ENCODE data around the gene FAM186B.

Gene FAM186B

DNA sequence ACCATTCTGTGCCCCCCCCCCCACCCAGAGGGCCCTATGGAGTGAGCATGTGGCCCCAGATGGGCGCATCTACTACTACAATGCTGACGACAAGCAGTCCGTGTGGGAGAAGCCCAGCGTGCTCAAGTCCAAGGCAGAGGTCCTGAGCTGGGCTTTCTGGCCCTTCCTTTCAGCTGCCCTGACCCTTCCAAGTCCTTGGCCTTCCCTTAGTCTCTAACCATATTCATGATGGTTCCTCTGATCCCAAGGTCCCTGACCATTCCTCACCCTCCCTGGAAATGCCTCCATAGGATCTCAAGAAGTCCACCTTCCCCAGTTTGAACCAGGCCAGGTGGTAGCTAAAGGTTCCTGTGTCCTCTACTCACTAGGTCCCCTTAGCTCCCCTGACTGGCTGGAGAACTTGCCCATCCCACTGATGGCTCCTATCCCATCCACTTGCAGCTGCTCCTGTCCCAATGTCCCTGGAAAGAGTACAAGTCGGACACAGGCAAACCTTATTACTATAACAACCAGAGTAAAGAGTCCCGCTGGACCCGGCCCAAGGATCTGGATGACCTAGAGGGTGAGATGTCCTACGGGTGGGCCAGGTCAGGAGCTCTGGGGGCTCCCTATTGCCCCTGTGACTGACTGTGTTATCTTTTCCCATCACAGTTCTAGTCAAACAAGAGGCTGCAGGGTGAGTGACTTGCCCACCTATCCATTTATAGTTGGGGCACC is 27.7 kb upstream of the FAM186B start:
- Histone ChIP-seq H3K4me3 (ENCODE audit: low read depth, low read length) (no peak overlapping the region), H3K36me3 (ENCODE audit: control insufficient read depth, insufficient read depth, low read length) (peaks cover 20% of the 10 kb centered on the region), H3K9me3 (ENCODE audit: control insufficient read depth, insufficient read depth, low read length) (no peaks in the 10 kb centered on the region), H3K9ac (ENCODE audit: low read depth, low read length) (no peak overlapping the region), H3K27me3 (ENCODE audit: control insufficient read depth, insufficient read depth, low read length) (no peaks in the 10 kb centered on the region), H3K4me1 (ENCODE audit: control insufficient read depth, insufficient read depth, low read length) (peaks cover 5% of the 10 kb centered on the region)

DNA sequence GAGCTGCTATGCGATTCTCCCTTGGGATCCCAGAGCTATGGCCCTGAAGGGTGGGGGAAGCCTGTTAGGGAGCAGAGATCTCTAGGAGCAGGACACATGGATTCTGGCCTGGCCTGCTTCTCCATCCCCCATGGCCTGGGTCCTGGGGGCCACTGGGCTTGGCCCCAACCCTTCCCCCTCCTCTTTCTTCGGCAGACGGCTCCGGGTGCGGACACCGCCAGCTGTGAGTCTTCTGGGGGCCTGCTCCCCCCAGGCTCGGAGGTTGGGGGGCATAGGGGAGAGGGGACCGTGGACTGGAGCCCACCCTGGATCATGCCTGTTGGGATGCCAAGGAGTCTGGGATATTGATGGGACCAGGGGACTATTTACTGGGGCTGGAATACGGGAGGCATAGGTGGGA is 27.0 kb upstream of the FAM186B start:
- Histone ChIP-seq H3K36me3 (ENCODE audit: control insufficient read depth, insufficient read depth, low read length) (peaks cover 20% of the 10 kb centered on the region), H3K4me3 (ENCODE audit: low read depth, low read length) (no peak overlapping the region), H3K9me3 (ENCODE audit: control insufficient read depth, insufficient read depth, low read length) (no peaks in the 10 kb centered on the region), H3K4me1 (ENCODE audit: control insufficient read depth, insufficient read depth, low read length) (peaks cover 4% of the 10 kb centered on the region), H3K27me3 (ENCODE audit: control insufficient read depth, insufficient read depth, low read length) (no peaks in the 10 kb centered on the region), H3K9ac (ENCODE audit: low read depth, low read length) (no peak overlapping the region)

DNA sequence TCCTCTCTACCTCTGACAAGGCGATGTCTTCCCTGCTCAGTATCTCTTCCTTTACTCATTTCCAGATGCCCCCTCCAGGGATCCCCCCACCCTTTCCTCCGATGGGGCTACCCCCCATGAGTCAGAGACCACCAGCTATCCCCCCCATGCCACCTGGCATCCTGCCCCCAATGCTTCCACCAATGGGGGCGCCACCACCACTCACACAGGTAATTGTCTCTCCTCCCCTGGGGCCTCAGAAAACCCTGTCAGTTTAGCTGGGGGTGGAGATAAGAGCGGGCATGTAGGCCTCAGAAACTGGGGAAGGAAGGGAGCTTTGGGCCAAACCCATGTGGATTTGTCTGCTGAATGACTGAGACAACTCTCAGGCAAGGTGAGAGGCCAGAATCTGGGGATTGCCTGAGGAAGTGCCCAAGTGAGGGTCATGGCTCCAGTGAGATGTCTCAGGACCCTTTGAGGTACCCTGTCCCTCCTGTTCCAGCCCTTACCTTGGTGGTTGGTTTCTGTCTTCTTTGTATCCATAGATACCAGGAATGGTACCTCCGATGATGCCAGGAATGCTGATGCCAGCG is 26.0 kb upstream of the FAM186B start:
- Histone ChIP-seq H3K4me3 (ENCODE audit: low read depth, low read length) (no peak overlapping the region), H3K9ac (ENCODE audit: low read depth, low read length) (no peak overlapping the region), H3K36me3 (ENCODE audit: control insufficient read depth, insufficient read depth, low read length) (peaks cover 20% of the 10 kb centered on the region), H3K4me1 (ENCODE audit: control insufficient read depth, insufficient read depth, low read length) (no peaks in the 10 kb centered on the region), H3K27me3 (ENCODE audit: control insufficient read depth, insufficient read depth, low read length) (no peaks in the 10 kb centered on the region), H3K9me3 (ENCODE audit: control insufficient read depth, insufficient read depth, low read length) (no peaks in the 10 kb centered on the region)

DNA sequence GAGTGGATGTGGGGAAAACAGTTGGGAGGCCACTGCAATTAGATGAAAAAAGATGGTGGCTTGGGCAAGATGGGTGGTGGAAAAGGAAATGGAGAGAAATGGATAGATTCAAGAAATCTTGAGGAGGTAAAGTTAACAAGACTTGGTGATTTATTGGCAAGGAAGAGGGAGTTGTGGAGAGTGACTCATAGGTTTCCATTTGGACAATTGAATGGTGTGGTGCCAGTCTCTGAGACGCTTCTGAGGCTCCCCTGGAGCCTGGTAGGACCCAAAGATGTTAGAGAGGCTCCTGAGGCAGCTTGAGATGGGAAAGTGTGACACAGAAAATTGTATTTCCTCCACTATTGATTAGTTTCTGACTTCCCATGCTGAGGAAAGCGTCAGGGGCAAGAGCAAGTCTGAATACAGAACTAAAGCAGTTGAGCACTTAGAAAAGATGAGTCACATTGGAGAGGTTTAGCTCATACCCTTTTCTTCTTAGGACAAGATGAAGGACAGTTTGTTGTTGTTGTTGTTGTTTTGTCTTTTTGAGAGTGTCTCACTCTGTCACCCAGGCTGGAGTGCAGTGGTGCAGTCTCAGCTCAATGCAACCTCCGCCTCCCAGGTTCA is 22.4 kb upstream of the FAM186B start:
- H3K9ac ChIP-seq (ENCODE audit: low read depth, low read length) = no peak overlapping the region
- H3K36me3 ChIP-seq (ENCODE audit: control insufficient read depth, insufficient read depth, low read length) = peaks cover 4% of the 10 kb centered on the region
- no peaks in the 10 kb centered on the region for H3K27me3 ChIP-seq (ENCODE audit: control insufficient read depth, insufficient read depth, low read length)
- peaks cover 3% of the 10 kb centered on the region for H3K4me1 ChIP-seq (ENCODE audit: control insufficient read depth, insufficient read depth, low read length)
- H3K9me3 ChIP-seq (ENCODE audit: control insufficient read depth, insufficient read depth, low read length) = no peaks in the 10 kb centered on the region
- H3K4me3 ChIP-seq (ENCODE audit: low read depth, low read length) = no peak overlapping the region

DNA sequence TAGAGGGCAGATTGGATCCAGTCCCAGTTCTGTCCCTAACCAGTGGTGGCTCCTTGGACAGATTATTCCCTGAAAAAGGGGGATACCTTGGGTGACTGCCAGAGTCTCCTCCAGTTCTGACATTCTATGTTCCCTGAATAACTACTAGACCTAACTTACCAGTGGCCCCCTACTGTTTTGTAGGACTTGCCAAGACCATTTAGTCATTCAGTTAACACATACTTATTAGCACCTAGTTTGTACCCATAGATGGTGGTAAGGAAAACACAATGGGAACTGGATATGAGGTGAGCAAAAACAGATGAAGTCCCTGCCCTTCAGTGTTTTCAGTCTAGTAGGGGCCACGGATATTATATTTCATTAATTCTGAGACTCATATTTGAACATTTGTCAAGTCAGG is 21.4 kb upstream of the FAM186B start:
- peaks cover 2% of the 10 kb centered on the region for H3K36me3 ChIP-seq (ENCODE audit: control insufficient read depth, insufficient read depth, low read length)
- H3K4me1 ChIP-seq (ENCODE audit: control insufficient read depth, insufficient read depth, low read length) = peaks cover 6% of the 10 kb centered on the region
- no peaks in the 10 kb centered on the region for H3K27me3 ChIP-seq (ENCODE audit: control insufficient read depth, insufficient read depth, low read length)
- H3K9me3 ChIP-seq (ENCODE audit: control insufficient read depth, insufficient read depth, low read length) = no peaks in the 10 kb centered on the region
- H3K4me3 ChIP-seq (ENCODE audit: low read depth, low read length) = no peak overlapping the region
- no peak overlapping the region for H3K9ac ChIP-seq (ENCODE audit: low read depth, low read length)

DNA sequence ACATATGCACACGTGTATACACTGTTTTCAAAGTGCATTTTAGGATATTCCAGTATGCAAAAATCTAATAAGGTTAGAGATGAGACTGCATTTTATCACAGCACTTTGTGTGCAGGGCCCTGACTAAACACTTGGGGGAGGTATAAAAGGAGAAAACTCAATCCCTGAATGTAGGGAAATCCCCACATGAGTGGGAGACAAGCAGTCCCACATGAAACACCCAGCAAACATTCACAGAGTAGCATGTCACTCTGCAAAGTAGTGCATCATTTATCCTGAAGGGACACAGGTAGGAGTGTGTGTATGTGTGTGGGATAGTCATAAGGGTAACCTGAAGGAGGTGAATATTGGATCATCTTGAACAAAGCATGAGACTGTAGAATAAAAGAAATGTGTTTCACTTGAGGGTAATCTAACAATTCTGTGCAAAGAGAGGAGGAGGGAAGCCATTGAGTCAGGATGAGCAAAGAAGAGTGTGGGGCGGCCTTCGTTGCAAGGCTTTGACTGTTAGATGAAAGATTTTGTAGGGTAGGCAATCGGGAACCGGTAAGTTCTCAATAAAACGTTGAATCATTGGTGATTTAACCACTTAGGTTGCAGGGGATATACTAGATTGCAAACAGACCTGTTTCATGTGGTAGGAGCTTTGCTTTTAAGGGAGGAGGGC is 20.9 kb upstream of the FAM186B start:
- peaks cover 10% of the 10 kb centered on the region for H3K4me1 ChIP-seq (ENCODE audit: control insufficient read depth, insufficient read depth, low read length)
- H3K9me3 ChIP-seq (ENCODE audit: control insufficient read depth, insufficient read depth, low read length) = no peaks in the 10 kb centered on the region
- no peak overlapping the region for H3K9ac ChIP-seq (ENCODE audit: low read depth, low read length)
- no peak overlapping the region for H3K4me3 ChIP-seq (ENCODE audit: low read depth, low read length)
- no peaks in the 10 kb centered on the region for H3K27me3 ChIP-seq (ENCODE audit: control insufficient read depth, insufficient read depth, low read length)
- no peaks in the 10 kb centered on the region for H3K36me3 ChIP-seq (ENCODE audit: control insufficient read depth, insufficient read depth, low read length)

DNA sequence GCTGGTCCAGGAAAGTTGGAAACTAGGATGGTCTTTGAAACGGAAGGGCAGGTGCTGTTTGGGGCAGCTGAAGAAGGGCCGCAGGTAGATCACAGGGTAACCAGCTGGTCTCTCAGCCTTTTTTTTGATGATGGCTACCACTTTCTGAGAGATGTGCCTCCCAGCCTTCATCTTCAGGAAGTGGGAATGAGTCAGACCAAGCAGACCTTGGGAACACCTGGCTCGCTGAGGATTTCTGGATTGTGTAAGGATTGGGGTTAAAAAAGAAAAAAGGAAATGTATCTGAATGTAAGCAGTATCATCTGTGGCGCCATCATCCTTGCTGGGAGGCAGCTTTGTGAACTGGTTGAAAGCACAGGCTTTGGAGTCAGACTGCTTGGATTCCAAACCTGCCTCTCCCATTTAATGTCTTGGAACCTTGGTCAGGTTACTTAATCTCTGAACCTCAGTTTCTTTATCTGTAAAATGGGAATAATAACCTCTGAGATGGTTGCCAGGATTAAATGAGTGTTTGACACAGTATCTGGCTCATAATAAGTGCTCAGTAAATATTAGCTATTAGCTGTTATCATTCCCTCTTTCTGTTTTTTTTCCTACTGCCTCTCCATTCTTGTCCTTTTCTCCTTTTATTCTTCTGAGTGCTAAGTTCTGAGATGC is 19.6 kb upstream of the FAM186B start:
- Histone ChIP-seq H3K4me1 (ENCODE audit: control insufficient read depth, insufficient read depth, low read length) (peaks cover 10% of the 10 kb centered on the region), H3K27me3 (ENCODE audit: control insufficient read depth, insufficient read depth, low read length) (no peaks in the 10 kb centered on the region)

DNA sequence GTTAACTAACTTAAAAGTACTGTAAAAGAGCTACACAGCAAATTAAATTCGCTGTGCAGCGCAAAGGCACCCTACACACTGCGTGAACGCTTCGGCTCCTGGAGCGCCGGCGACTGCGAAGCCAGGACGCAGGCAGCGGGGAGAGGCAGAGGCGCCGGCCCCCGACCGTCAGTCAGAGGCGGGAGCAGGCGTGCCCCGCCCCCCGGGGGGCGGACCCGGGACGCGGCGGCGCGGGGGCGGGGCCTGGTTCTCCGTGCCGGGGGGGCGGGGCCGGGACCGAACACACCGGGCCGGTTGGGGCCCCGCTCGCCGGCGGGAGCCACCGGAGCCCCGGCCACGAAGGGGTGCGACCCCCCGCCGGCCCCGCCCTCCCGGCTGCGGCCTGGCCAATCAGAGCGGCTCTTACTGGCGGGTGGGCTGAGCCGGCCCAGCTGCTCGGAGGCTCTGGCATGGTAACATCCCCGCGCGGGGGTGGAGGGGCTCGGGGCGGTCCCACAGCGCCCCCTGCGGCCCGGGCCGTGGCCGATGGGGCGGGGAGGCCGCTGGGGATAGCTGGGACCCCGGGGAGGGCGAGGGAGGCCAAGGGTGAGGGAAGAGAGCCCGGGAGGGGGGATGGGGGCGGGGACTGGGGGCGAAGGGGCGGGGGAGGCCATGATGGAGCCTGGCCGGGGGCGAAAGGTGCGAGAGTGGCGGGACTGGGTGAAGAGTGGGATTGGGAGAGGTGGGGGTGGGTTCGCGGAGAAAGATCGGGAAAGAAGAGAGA is 17.9 kb upstream of the FAM186B start, which contains the start of gene PRPF40B:
Gene PRPF40B (plus strand): TSS at position 420 of the 763 bp plus-strand sequence. CDS start 30 bp downstream, at position 450.
- Histone ChIP-seq H3K4me1 (ENCODE audit: control insufficient read depth, insufficient read depth, low read length) (peaks cover 12% of the 10 kb centered on the region), H3K36me3 (ENCODE audit: control insufficient read depth, insufficient read depth, low read length) (no peaks in the 10 kb centered on the region), H3K9me3 (ENCODE audit: control insufficient read depth, insufficient read depth, low read length) (no peaks in the 10 kb centered on the region), H3K4me3 (ENCODE audit: low read depth, low read length) (peak within 1 kb of the TSS; percentile 83), H3K27me3 (ENCODE audit: control insufficient read depth, insufficient read depth, low read length) (no peaks in the 10 kb centered on the region), H3K9ac (ENCODE audit: low read depth, low read length) (peak within 1 kb of the TSS; percentile 71)

More for the DNA sequence above, 19.6 kb upstream of the FAM186B start:
- Histone ChIP-seq H3K9ac (ENCODE audit: low read depth, low read length) (no peak overlapping the region), H3K4me3 (ENCODE audit: low read depth, low read length) (no peak overlapping the region), H3K36me3 (ENCODE audit: control insufficient read depth, insufficient read depth, low read length) (no peaks in the 10 kb centered on the region), H3K9me3 (ENCODE audit: control insufficient read depth, insufficient read depth, low read length) (no peaks in the 10 kb centered on the region)

DNA sequence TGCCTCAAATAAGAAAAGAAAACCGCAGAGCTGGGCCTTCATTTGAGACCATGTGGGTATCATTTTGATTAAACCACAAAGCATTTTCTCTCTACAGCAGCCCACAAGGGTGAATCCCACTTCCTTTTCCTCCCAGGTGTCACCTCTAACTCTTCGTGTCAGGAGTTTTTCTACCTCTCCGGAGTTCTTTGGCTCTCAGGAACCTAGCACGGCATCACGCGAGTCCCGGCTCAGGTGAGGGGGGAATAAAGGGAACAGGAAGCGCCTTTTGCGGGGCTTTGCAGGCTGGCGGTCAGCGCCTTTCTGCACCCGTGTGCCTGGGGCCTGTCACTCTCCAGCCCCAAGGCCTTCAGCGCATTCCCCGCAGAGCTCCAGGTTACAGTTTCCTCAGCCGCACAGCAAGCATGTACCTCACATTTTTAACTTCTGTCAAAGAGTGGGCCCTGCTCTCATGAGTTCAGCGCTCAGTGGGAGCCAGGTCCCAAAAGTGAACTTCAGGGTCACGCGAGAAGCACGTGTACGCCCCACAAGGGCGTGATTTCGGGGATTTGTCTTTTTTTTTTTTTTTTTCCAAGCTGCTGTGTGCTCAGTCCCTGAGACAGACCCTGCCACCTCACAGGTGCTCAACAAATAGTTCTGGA is 17.2 kb upstream of the FAM186B start:
- no peaks in the 10 kb centered on the region for H3K27me3 ChIP-seq (ENCODE audit: control insufficient read depth, insufficient read depth, low read length)
- peak overlapping the region; percentile 71 for H3K9ac ChIP-seq (ENCODE audit: low read depth, low read length)
- no peaks in the 10 kb centered on the region for H3K36me3 ChIP-seq (ENCODE audit: control insufficient read depth, insufficient read depth, low read length)
- no peaks in the 10 kb centered on the region for H3K9me3 ChIP-seq (ENCODE audit: control insufficient read depth, insufficient read depth, low read length)
- peak overlapping the region; percentile 83 for H3K4me3 ChIP-seq (ENCODE audit: low read depth, low read length)
- peaks cover 12% of the 10 kb centered on the region for H3K4me1 ChIP-seq (ENCODE audit: control insufficient read depth, insufficient read depth, low read length)

DNA sequence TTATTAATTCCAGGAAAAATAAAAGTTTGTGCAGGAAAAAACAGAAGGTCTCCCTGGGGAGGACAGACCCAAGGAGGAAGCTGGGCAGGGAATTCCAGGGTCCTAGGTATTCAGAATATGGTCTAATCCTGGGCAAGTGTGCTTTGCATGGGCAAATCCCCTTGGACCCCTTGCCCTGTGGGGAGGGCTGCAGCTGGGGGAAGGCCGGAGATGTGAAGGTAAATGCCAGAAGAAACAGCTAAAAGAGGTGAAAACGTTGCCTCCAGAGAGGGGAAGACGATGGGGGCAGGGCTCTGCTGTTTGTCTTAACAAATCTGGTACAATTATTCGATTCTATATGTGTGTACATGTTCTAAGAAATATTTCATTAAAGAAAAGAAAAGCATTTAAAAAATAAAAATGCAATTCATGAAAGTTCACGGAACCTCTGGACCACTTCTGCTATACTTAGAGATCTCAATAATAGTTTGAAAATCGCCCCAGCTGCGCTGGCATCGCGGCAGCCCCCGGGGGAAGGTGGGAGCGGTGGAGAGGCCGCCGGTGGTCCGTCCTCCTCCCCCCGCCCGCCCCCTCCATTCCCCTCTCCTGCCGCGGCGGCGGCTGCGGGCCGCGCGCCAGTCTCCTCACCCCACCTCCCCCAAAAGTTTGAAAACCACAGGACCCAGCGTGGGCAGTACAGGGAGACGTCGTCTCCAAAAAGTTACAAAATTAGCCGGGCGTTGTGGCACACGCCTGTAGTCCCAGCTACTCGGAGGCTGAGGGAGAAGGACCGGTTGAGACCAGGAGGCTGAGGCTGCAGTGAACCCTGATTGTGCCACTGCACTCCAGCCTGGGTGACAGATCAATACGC is 16.4 kb upstream of the FAM186B start:
- Histone ChIP-seq H3K9ac (ENCODE audit: low read depth, low read length) (no peak overlapping the region), H3K4me1 (ENCODE audit: control insufficient read depth, insufficient read depth, low read length) (peaks cover 12% of the 10 kb centered on the region), H3K4me3 (ENCODE audit: low read depth, low read length) (peak overlapping the region; percentile 83), H3K9me3 (ENCODE audit: control insufficient read depth, insufficient read depth, low read length) (no peaks in the 10 kb centered on the region), H3K27me3 (ENCODE audit: control insufficient read depth, insufficient read depth, low read length) (no peaks in the 10 kb centered on the region), H3K36me3 (ENCODE audit: control insufficient read depth, insufficient read depth, low read length) (no peaks in the 10 kb centered on the region)

Measured in iPS-15b (cell line).